ENCODE measurements around the gene CIITA. TPM values are rescaled to one million over a fixed set of nuclear protein-coding genes. Genes with fewer than 3 reads are reported as not detected.

The CIITA gene
- total RNA-seq, 1 experiment from 2014 or later = 0.26 TPM

GRCh38 chr16:10878328-10878643 lies 1.3 kb downstream of the CIITA start (continued):
- TF ChIP-seq ZBTB43 (CRISPR knock-in tag; IDR thresholded peaks at IDR 0.05) = no peak
- no peak for TF ChIP-seq SMAD4 (CRISPR knock-in tag; IDR thresholded peaks at IDR 0.05)
- TF ChIP-seq ZNF671 (CRISPR knock-in tag; IDR thresholded peaks at IDR 0.05) = no peak
- no peak for TF ChIP-seq PREB (CRISPR knock-in tag; IDR thresholded peaks at IDR 0.05; ENCODE audit: borderline replicate concordance)

GRCh38 chr16:10878644-10879501 lies 1.9 kb downstream of the CIITA start:
- peak; percentile 26 for DNase-seq (ENCODE audit: low spot score)
- CTCF ChIA-PET = interaction anchor here (0.7 to 5.0 kb wide), 9 partner anchors 14 to 72 kb away, joined by 3 to 45 read pairs (median 3); no protein-coding TSS in a partner anchor
- TF ChIP-seq FOXJ3 (CRISPR knock-in tag; IDR thresholded peaks at IDR 0.05; ENCODE audit: borderline replicate concordance) (no peak), STAT6 (CRISPR knock-in tag; conservative IDR thresholded peaks at IDR 0.05; ENCODE audit: low read depth) (no peak), SOX15 (CRISPR knock-in tag; IDR thresholded peaks at IDR 0.05) (no peak), TCF7 (CRISPR knock-in tag; IDR thresholded peaks at IDR 0.05; ENCODE audit: low read depth) (no peak), JAZF1 (CRISPR knock-in tag; IDR thresholded peaks at IDR 0.05) (no peak), TP53 (CRISPR knock-in tag; IDR thresholded peaks at IDR 0.05) (no peak), MXD4 (CRISPR knock-in tag; IDR thresholded peaks at IDR 0.05; ENCODE audit: borderline replicate concordance) (no peak), CBFB (CRISPR knock-in tag; IDR thresholded peaks at IDR 0.05; ENCODE audit: low read depth) (no peak), ATF6 (CRISPR knock-in tag; IDR thresholded peaks at IDR 0.05) (no peak), SP1 (CRISPR knock-in tag; conservative IDR thresholded peaks at IDR 0.05) (no peak), AR (CRISPR knock-in tag; IDR thresholded peaks at IDR 0.05) (no peak)
- Mint-ChIP-seq H3K4me1 (peaks cover 34% of the 10 kb centered on the region), H3K4me3 (peak overlapping the region; percentile 70), H3K36me3 (no peaks in the 10 kb centered on the region), H3K27me3 (ENCODE audit: low read depth) (peaks cover 39% of the 10 kb centered on the region), H3K27ac (no peak overlapping the region), H3K9me3 (no peaks in the 10 kb centered on the region)
- peak; percentile 43 for ATAC-seq
- POLR2A ChIA-PET = interaction anchor here (0.6 to 1.3 kb wide), 3 partner anchors 64 to 297 kb away, joined by 3 to 4 read pairs (median 3); partner anchors contain the start of gene DEXI
